CD1c-positive myeloid dendritic cell (primary cell): ENCODE measurements around the gene CCDC148.

ENCODE experiments used
- DNase-seq: peaks from one replicate; pipeline ENCODE4 v3.0.0-alpha.2; 2016; ENCODE audit errors: extremely low spot score

CCDC148 gene

GRCh38 chr2:158432117-158432516 is 24.4 kb downstream of the CCDC148 start:
- DNase-seq, result no peak

GRCh38 chr2:158414538-158414937 is 42.0 kb downstream of the CCDC148 start:
- no peak for DNase-seq

GRCh38 chr2:158413581-158413980 is 43.0 kb downstream of the CCDC148 start:
- no peak for DNase-seq

- no peak for DNase-seq
Observed at GRCh38 chr2:158412206-158412605, 44.3 kb downstream of the CCDC148 start.

- no peak for DNase-seq
Observed at GRCh38 chr2:158411748-158412147, 44.8 kb downstream of the CCDC148 start.

GRCh38 chr2:158410132-158410531 is 46.4 kb downstream of the CCDC148 start:
- DNase-seq, result no peak

- no peak for DNase-seq
Observed at GRCh38 chr2:158407031-158407430, 49.5 kb downstream of the CCDC148 start.

GRCh38 chr2:158405341-158405740 is 51.2 kb downstream of the CCDC148 start:
- no peak for DNase-seq

- no peak for DNase-seq
Observed at GRCh38 chr2:158403237-158403636, 53.3 kb downstream of the CCDC148 start.

- DNase-seq, result no peak
Observed at GRCh38 chr2:158402665-158403064, 53.9 kb downstream of the CCDC148 start.

GRCh38 chr2:158395166-158395565 is 61.4 kb downstream of the CCDC148 start:
- no peak for DNase-seq

GRCh38 chr2:158394453-158394852 is 62.1 kb downstream of the CCDC148 start:
- DNase-seq, result no peak

GRCh38 chr2:158393886-158394285 is 62.7 kb downstream of the CCDC148 start:
- no peak for DNase-seq

GRCh38 chr2:158392687-158393086 is 63.9 kb downstream of the CCDC148 start:
- no peak for DNase-seq

- no peak for DNase-seq
Observed at GRCh38 chr2:158391876-158392275, 64.7 kb downstream of the CCDC148 start.

- DNase-seq, result no peak
Observed at GRCh38 chr2:158391361-158391760, 65.2 kb downstream of the CCDC148 start.

GRCh38 chr2:158388159-158388558 is 68.4 kb downstream of the CCDC148 start:
- DNase-seq, result no peak

GRCh38 chr2:158385646-158386045 is 70.9 kb downstream of the CCDC148 start:
- no peak for DNase-seq

GRCh38 chr2:158381978-158382377 is 74.6 kb downstream of the CCDC148 start:
- no peak for DNase-seq

GRCh38 chr2:158381205-158381604 is 75.3 kb downstream of the CCDC148 start:
- no peak for DNase-seq

GRCh38 chr2:158380746-158381145 is 75.8 kb downstream of the CCDC148 start:
- DNase-seq, result no peak

- no peak for DNase-seq
Observed at GRCh38 chr2:158378926-158379325, 77.6 kb downstream of the CCDC148 start.

GRCh38 chr2:158366342-158366741 is 90.2 kb downstream of the CCDC148 start:
- no peak for DNase-seq

- DNase-seq, result peak; percentile 18
Observed at GRCh38 chr2:158359846-158360245, 96.7 kb downstream of the CCDC148 start.

GRCh38 chr2:158357699-158358098 is 98.9 kb downstream of the CCDC148 start:
- DNase-seq, result no peak
